ENCODE results near the gene ZNF385B. TPM values are rescaled to one million over a fixed set of nuclear protein-coding genes. Genes with fewer than 3 reads are reported as not detected.

Gene ZNF385B
- total RNA-seq, 1 experiment from 2014 or later = 0.28 TPM

DNA sequence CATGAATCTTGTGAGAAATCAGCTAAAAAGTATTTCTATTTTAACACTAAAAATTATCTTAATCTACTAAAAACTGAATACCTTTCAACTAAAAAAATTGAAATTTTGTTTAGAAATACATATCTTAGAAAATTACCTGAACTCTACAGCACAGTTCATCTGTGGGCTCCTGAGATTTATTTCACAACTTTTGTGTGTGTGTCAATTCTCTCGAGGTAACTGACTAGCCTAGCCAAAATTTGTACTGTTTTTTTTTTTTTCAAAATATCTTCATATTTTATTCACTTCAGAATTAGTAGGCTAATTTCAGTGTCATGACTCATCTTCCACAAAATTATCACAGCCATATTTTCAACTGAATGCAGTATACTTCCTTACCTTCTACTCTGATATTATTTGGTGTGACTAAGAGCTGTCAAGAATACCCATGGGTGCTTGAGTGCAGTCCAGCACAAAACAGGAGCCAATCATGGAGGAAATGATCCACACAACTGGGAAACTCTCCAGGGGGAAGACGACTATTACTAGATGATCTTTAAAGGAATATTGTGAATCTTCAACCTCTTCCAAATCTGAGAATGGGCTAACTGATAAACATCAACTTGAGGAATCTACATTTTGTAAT lies 174.6 kb downstream of the ZNF385B start:
- TF ChIP-seq SIN3A (IDR thresholded peaks at IDR 0.05; ENCODE audit: borderline replicate concordance, insufficient read depth, low read depth, low read length) (no peak), TCF7L2 (IDR thresholded peaks at IDR 0.05; ENCODE audit: low read depth, low read length) (no peak), POLR2AphosphoS5 (IDR thresholded peaks at IDR 0.05; ENCODE audit: low read depth, low read length) (no peak)
- TF ChIP-seq, protein P1, sequence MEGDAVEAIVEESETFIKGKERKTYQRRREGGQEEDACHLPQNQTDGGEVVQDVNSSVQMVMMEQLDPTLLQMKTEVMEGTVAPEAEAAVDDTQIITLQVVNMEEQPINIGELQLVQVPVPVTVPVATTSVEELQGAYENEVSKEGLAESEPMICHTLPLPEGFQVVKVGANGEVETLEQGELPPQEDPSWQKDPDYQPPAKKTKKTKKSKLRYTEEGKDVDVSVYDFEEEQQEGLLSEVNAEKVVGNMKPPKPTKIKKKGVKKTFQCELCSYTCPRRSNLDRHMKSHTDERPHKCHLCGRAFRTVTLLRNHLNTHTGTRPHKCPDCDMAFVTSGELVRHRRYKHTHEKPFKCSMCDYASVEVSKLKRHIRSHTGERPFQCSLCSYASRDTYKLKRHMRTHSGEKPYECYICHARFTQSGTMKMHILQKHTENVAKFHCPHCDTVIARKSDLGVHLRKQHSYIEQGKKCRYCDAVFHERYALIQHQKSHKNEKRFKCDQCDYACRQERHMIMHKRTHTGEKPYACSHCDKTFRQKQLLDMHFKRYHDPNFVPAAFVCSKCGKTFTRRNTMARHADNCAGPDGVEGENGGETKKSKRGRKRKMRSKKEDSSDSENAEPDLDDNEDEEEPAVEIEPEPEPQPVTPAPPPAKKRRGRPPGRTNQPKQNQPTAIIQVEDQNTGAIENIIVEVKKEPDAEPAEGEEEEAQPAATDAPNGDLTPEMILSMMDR (IDR thresholded peaks at IDR 0.05) = no peak
- TF ChIP-seq, protein P2, sequence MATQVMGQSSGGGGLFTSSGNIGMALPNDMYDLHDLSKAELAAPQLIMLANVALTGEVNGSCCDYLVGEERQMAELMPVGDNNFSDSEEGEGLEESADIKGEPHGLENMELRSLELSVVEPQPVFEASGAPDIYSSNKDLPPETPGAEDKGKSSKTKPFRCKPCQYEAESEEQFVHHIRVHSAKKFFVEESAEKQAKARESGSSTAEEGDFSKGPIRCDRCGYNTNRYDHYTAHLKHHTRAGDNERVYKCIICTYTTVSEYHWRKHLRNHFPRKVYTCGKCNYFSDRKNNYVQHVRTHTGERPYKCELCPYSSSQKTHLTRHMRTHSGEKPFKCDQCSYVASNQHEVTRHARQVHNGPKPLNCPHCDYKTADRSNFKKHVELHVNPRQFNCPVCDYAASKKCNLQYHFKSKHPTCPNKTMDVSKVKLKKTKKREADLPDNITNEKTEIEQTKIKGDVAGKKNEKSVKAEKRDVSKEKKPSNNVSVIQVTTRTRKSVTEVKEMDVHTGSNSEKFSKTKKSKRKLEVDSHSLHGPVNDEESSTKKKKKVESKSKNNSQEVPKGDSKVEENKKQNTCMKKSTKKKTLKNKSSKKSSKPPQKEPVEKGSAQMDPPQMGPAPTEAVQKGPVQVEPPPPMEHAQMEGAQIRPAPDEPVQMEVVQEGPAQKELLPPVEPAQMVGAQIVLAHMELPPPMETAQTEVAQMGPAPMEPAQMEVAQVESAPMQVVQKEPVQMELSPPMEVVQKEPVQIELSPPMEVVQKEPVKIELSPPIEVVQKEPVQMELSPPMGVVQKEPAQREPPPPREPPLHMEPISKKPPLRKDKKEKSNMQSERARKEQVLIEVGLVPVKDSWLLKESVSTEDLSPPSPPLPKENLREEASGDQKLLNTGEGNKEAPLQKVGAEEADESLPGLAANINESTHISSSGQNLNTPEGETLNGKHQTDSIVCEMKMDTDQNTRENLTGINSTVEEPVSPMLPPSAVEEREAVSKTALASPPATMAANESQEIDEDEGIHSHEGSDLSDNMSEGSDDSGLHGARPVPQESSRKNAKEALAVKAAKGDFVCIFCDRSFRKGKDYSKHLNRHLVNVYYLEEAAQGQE (IDR thresholded peaks at IDR 0.05; ENCODE audit: insufficient read depth in 1 of 2, low read depth in 2 of 2, low read length in 1 of 2) = no peak
- no peak overlapping the region for H3K4me3 ChIP-seq (ENCODE audit: low read depth in 2 of 2, low read length in 2 of 2)
- no peaks in the 10 kb centered on the region for H3K36me3 ChIP-seq (ENCODE audit: control insufficient read depth, insufficient read depth, low read length)
- H3K4me1 ChIP-seq (ENCODE audit: control insufficient read depth, insufficient read depth, low read length) = no peaks in the 10 kb centered on the region
- ChIA-PET CTCF (no interaction called here), POLR2A (no interaction called here)
- ATAC-seq = no peak
- DNase-seq (ENCODE audit: low read depth, low spot score) = no peak
- BruUV-seq (replicated peaks) = no TSS peak
- in situ Hi-C loops (cut with HindIII; ENCODE audit: low pct_unique_long_range_greater_than_20kb, low sequenced_read_pairs) = no loop called here
- H3K9me3 ChIP-seq (ENCODE audit: control insufficient read depth, insufficient read depth, low read depth, low read length) = no peaks in the 10 kb centered on the region
- no peak overlapping the region for H3K27ac ChIP-seq (ENCODE audit: low read length)
- H3K27me3 ChIP-seq (ENCODE audit: control insufficient read depth, insufficient read depth, low read length) = no peaks in the 10 kb centered on the region
- intact Hi-C loops (cut with micrococcal nuclease; ENCODE audit: unreplicated experiment) = no loop called here

DNA sequence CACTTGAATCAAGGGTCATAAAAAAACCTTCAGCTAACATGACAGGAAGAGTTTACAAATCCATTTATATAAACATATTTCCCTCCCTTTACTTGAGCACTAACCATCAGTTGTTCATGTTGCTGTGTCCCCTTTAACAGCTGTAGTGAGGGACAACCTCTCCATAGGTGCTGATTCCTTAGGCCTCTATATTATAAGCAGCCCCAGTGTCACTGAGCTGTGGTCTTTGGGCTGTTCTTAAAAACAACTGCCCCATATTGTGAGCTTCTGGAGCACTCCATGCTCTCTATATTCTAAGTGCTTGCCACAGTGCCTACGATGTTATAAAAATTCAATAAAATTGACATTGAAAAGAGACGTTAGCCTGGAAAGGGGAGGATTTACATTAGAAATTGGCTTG lies 175.3 kb downstream of the ZNF385B start:
- Histone ChIP-seq H3K27me3 (ENCODE audit: control insufficient read depth, insufficient read depth, low read length) (no peaks in the 10 kb centered on the region), H3K36me3 (ENCODE audit: control insufficient read depth, insufficient read depth, low read length) (no peaks in the 10 kb centered on the region), H3K4me1 (ENCODE audit: control insufficient read depth, insufficient read depth, low read length) (no peaks in the 10 kb centered on the region), H3K4me3 (ENCODE audit: low read depth in 2 of 2, low read length in 2 of 2) (no peak overlapping the region), H3K27ac (ENCODE audit: low read length) (no peak overlapping the region), H3K9me3 (ENCODE audit: control insufficient read depth, insufficient read depth, low read depth, low read length) (no peaks in the 10 kb centered on the region)
- DNase-seq (ENCODE audit: low read depth, low spot score) = no peak
- no TSS peak for BruUV-seq (replicated peaks)
- intact Hi-C loops (cut with micrococcal nuclease; ENCODE audit: unreplicated experiment) (no loop called here), in situ Hi-C loops (cut with HindIII; ENCODE audit: low pct_unique_long_range_greater_than_20kb, low sequenced_read_pairs) (no loop called here)
- POLR2A ChIA-PET = no interaction called here
- no peak for TF ChIP-seq TCF7L2 (IDR thresholded peaks at IDR 0.05; ENCODE audit: low read depth, low read length)
- TF ChIP-seq SIN3A (IDR thresholded peaks at IDR 0.05; ENCODE audit: borderline replicate concordance, insufficient read depth, low read depth, low read length) = no peak
- TF ChIP-seq, protein P1 (IDR thresholded peaks at IDR 0.05) = no peak
- no peak for TF ChIP-seq POLR2AphosphoS5 (IDR thresholded peaks at IDR 0.05; ENCODE audit: low read depth, low read length)
- TF ChIP-seq, protein P2 (IDR thresholded peaks at IDR 0.05; ENCODE audit: insufficient read depth in 1 of 2, low read depth in 2 of 2, low read length in 1 of 2) = no peak
- no peak for ATAC-seq
- CTCF ChIA-PET = no interaction called here

Measured in Panc1 (cell line).